ENCODE results near the gene CLIC5.

Gene CLIC5

GRCh38 chr6:45892196-45892595 lies 123.5 kb downstream of the CLIC5 start:
- DNase-seq (ENCODE audit: low spot score), result no peak

GRCh38 chr6:45886776-45887175 lies 128.9 kb downstream of the CLIC5 start:
- no peak for DNase-seq (ENCODE audit: low spot score)

GRCh38 chr6:45884336-45884735 lies 131.3 kb downstream of the CLIC5 start:
- DNase-seq (ENCODE audit: low spot score), result no peak

- DNase-seq (ENCODE audit: low spot score), result no peak
Measured at GRCh38 chr6:45882671-45883070, 133.0 kb downstream of the CLIC5 start.

GRCh38 chr6:45881705-45882467 lies 133.8 kb downstream of the CLIC5 start:
- DNase-seq (ENCODE audit: low spot score), result no peak

GRCh38 chr6:45880676-45881075 lies 135.0 kb downstream of the CLIC5 start:
- DNase-seq (ENCODE audit: low spot score), result no peak

GRCh38 chr6:45880159-45880558 lies 135.5 kb downstream of the CLIC5 start:
- no peak for DNase-seq (ENCODE audit: low spot score)

GRCh38 chr6:45877970-45878590 lies 137.6 kb downstream of the CLIC5 start:
- DNase-seq (ENCODE audit: low spot score), result no peak

- DNase-seq (ENCODE audit: low spot score), result no peak
Measured at GRCh38 chr6:45872827-45873365, 142.8 kb downstream of the CLIC5 start.

GRCh38 chr6:45870531-45870930 lies 145.1 kb downstream of the CLIC5 start:
- no peak for DNase-seq (ENCODE audit: low spot score)

GRCh38 chr6:45864651-45865050 lies 151.0 kb downstream of the CLIC5 start:
- no peak for DNase-seq (ENCODE audit: low spot score)

GRCh38 chr6:45858691-45859090 lies 157.0 kb downstream of the CLIC5 start:
- DNase-seq (ENCODE audit: low spot score), result no peak

- DNase-seq (ENCODE audit: low spot score), result no peak
Measured at GRCh38 chr6:45857827-45858226, 157.8 kb downstream of the CLIC5 start.

- DNase-seq (ENCODE audit: low spot score), result no peak
Measured at GRCh38 chr6:45855642-45856394, 159.8 kb downstream of the CLIC5 start.

- DNase-seq (ENCODE audit: low spot score), result no peak
Measured at GRCh38 chr6:45854149-45854742, 161.4 kb downstream of the CLIC5 start.

GRCh38 chr6:45851034-45851400 lies 164.6 kb downstream of the CLIC5 start:
- DNase-seq (ENCODE audit: low spot score), result no peak

- DNase-seq (ENCODE audit: low spot score), result no peak
Measured at GRCh38 chr6:45850378-45851033, 165.2 kb downstream of the CLIC5 start.

GRCh38 chr6:45845567-45845966 lies 170.1 kb downstream of the CLIC5 start:
- no peak for DNase-seq (ENCODE audit: low spot score)

- DNase-seq (ENCODE audit: low spot score), result no peak
Measured at GRCh38 chr6:45844986-45845385, 170.7 kb downstream of the CLIC5 start.

- no peak for DNase-seq (ENCODE audit: low spot score)
Measured at GRCh38 chr6:45843848-45844521, 171.7 kb downstream of the CLIC5 start.

GRCh38 chr6:45841062-45841461 lies 174.6 kb downstream of the CLIC5 start:
- no peak for DNase-seq (ENCODE audit: low spot score)
